D721Med (cell line): Measurements from ENCODE around the gene EXOC4.

Source experiments
- DNase-seq: peaks from one replicate; pipeline ENCODE4 v3.0.0; 2011; ENCODE audit warnings: low spot score; ENCODE audit not compliant: insufficient read length
- FAIRE-seq: peaks from 2 replicates; lab custom pipeline; 2011; peaks lifted over from hg19 to GRCh38; lab: Jason Lieb, UNC
- TF ChIP-seq, protein P1 (sequence below): IDR thresholded peaks from 2 replicates; pipeline ENCODE4 v1.5.1; 2012; ENCODE audit warnings: mild to moderate bottlenecking, control low read depth; ENCODE audit not compliant: insufficient read depth; ENCODE audit errors: missing control alignments

The EXOC4 gene

DNA sequence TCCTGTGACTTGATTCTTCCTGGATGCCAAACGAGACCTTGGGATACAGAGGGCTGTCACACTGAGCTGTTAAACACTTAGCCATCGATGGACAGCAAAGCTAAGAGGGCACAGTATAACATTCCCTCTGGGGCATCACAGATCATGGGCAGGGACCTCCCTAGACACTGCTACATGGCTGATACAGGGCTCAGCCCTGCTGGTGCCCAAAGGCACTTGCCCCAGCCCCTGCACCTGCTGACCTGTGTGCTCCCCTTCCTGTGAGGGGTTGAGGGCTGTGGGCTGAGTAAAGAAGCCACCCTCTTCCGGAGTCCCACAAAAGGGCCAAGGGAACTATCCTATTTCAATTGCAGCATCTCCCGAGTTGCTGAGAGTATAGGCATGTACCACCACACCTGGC is 337.9 kb downstream of the EXOC4 start:
- FAIRE-seq (no peak), DNase-seq (no peak)
- TF ChIP-seq, protein P1, sequence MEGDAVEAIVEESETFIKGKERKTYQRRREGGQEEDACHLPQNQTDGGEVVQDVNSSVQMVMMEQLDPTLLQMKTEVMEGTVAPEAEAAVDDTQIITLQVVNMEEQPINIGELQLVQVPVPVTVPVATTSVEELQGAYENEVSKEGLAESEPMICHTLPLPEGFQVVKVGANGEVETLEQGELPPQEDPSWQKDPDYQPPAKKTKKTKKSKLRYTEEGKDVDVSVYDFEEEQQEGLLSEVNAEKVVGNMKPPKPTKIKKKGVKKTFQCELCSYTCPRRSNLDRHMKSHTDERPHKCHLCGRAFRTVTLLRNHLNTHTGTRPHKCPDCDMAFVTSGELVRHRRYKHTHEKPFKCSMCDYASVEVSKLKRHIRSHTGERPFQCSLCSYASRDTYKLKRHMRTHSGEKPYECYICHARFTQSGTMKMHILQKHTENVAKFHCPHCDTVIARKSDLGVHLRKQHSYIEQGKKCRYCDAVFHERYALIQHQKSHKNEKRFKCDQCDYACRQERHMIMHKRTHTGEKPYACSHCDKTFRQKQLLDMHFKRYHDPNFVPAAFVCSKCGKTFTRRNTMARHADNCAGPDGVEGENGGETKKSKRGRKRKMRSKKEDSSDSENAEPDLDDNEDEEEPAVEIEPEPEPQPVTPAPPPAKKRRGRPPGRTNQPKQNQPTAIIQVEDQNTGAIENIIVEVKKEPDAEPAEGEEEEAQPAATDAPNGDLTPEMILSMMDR = no peak

DNA sequence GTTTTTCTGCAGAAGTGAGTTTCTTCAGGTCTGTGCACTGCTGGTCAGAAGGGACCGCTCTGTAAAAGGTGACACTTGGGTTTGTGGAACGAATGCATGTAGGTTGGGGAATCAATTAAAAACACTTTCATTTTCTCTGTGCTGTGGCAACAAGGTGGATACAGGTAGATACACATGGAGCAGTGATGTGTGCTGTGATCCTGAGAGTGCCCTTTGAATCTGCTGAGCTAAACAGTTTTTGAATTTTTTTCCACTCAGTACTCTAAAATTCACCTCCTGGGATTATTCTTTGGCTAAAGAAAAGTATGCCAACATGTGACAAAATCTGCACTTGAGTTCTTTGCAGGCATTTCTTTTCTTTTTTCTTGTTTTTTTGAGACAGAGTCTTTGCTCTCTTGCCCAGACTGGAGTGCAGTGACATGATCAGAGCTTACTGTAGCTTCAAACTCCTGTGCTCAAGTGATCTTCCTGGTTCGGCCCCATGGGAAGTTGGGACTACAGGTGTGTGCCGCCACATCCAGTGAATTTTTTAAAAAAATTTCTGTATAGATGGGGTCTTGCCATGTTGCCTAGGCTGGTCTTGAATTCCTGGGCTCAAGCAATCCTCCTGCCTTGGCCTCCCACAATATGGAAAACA is 338.9 kb downstream of the EXOC4 start:
- DNase-seq (no peak), FAIRE-seq (no peak)
- TF ChIP-seq, protein P1 = no peak

DNA sequence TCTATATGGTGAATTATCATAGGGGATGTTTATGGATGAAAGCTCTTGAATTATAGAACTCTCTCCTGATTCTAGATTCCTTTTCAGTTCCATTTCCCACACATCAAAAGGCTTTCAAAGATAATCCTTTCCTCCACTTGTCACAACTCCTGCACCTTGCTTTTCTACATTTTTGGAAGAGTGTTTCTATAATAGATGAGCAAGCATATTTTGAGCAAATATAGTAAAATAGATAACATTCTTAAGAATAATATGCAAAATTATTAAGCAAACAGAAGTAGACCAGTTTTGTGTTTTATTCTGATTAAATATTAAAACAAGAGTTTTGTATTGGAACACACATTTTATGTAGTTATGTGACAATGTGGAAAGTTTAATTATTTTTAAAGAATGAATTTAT is 340.7 kb downstream of the EXOC4 start:
- DNase-seq (no peak), FAIRE-seq (no peak)
- TF ChIP-seq, protein P1 = no peak

DNA sequence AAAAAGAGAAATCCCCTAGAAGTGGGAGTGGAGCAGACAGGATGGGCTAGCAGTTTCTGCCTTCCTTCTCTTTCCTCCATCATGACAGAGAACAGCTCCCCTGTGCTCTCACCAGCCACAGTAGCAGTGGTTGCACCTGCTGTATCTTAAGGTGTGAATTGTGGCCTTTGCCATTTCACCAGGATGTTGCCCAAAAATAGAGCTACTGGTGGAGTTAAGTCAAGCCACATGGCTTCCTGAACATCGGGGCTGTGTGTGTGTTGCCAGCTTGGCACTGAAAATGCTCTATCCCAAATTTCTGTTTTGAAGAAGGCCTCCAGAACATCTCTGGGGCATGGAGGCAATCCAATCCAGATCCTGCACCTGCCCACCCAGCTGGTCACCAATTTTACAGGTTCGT is 348.7 kb downstream of the EXOC4 start:
- TF ChIP-seq, protein P1 = no peak
- DNase-seq (no peak), FAIRE-seq (no peak)

DNA sequence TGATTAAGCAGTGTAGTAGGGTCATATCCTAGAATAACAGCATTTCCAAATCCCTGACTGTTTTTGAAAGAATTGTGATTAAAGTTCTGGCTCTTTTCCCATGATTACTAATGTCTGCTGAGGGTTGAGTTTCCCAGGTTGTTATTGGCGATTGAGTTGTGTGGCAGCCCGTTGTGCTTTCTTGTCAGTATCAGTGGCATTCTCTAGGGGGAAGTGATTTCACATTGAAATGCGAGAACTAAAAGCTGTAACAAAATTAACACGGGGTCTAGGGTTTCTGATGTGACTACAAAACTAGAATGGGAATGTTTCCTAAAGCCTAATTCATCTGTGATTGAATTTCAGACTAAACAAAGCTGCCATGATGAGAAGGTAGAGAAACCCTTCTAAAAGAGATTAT is 349.4 kb downstream of the EXOC4 start:
- TF ChIP-seq, protein P1 = no peak
- DNase-seq = no peak
- FAIRE-seq = no peak

DNA sequence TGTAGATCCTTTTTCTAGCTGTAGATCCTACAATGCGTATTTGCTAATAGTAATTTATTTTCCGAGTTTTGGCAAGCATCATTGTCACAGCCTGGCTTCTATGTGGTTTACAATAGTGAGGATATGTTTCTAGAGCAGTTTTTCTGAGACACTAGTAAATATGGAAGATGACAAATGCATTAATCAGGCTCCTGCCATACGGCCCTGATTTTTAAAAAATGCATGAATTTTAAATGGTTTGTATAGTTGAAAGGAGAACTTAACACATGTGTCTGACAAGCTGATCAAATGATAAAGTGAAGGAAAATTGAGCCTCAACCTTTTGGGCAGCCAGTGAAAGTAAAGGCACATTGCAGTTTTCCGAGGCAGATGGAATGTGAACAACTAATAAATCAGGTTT is 354.1 kb downstream of the EXOC4 start:
- FAIRE-seq = no peak

DNA sequence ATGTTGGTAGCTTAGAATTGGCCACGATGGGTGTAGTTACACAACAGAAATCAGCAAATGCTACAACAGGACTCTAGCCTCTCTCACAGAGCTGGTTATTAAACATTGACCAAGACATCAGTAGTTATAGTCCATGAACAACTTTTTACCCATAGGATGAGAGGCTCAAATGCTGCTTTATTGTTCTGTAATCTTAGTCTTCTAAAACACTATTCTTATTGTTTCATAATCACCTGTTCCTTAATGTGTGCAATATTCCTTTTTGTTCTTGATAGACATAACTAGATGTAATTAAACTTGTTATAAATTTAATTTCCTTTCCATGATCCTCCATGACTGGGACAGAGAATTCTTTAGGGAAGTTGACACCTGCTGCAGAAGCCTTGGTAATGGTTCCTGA is 356.9 kb downstream of the EXOC4 start:
- FAIRE-seq (no peak), DNase-seq (no peak)
- TF ChIP-seq, protein P1 = no peak

More for the DNA sequence above, 354.1 kb downstream of the EXOC4 start:
- TF ChIP-seq, protein P1 = no peak
- DNase-seq = no peak
